ENCODE results near the gene GGN. TPM values are rescaled to one million over a fixed set of nuclear protein-coding genes. Genes with fewer than 3 reads are reported as not detected.
"Not testable (repeated sequence)": the region's sequence is repeated elsewhere in the genome, so short reads cannot be mapped to it uniquely, and the experiment has no call there.

The GGN gene
- total RNA-seq, 3 donors from 2014 or later = 0.12 to 0.20 TPM; not detected in 1

- TF ChIP-seq CTCF (IDR thresholded peaks at IDR 0.05) = no peak
- H3K36me3 ChIP-seq (ENCODE audit: low read depth) = no peaks in the 10 kb centered on the region
- ATAC-seq (no peak), DNase-seq (no peak)
- H3K9me3 ChIP-seq = no peaks in the 10 kb centered on the region
- intact Hi-C loops (cut with DNase I, micrococcal nuclease) = no loop called here
- H3K4me3 ChIP-seq = no peak overlapping the region
- peaks cover 8% of the 10 kb centered on the region for H3K4me1 ChIP-seq (ENCODE audit: low read depth)
These were observed 29.3 kb upstream of the GGN start for GRCh38 chr19:38417146-38417543.

GRCh38 chr19:38413416-38413815 lies 25.6 kb upstream of the GGN start:
- no peak for ATAC-seq

GRCh38 chr19:38412961-38413360 lies 25.1 kb upstream of the GGN start:
- TF ChIP-seq CTCF (IDR thresholded peaks at IDR 0.05) = no peak
- Histone ChIP-seq H3K4me1 (ENCODE audit: low read depth) (peaks cover 3% of the 10 kb centered on the region), H3K9me3 (no peaks in the 10 kb centered on the region), H3K36me3 (ENCODE audit: low read depth) (no peaks in the 10 kb centered on the region), H3K4me3 (no peak overlapping the region)
- ATAC-seq (no peak), DNase-seq (no peak)
- intact Hi-C loops (cut with DNase I, micrococcal nuclease) = no loop called here

More at GRCh38 chr19:38413416-38413815, 25.6 kb upstream of the GGN start:
- intact Hi-C loops (cut with DNase I, micrococcal nuclease) = no loop called here
- Histone ChIP-seq H3K9me3 (no peaks in the 10 kb centered on the region), H3K4me3 (no peak overlapping the region), H3K36me3 (ENCODE audit: low read depth) (no peaks in the 10 kb centered on the region), H3K4me1 (ENCODE audit: low read depth) (peaks cover 8% of the 10 kb centered on the region)
- no peak for TF ChIP-seq CTCF (IDR thresholded peaks at IDR 0.05)
- no peak for DNase-seq

GRCh38 chr19:38412491-38412890 lies 24.7 kb upstream of the GGN start:
- H3K4me1 ChIP-seq (ENCODE audit: low read depth) = no peaks in the 10 kb centered on the region
- H3K9me3 ChIP-seq = no peaks in the 10 kb centered on the region
- no peak for DNase-seq
- no peak for TF ChIP-seq CTCF (IDR thresholded peaks at IDR 0.05)
- no peaks in the 10 kb centered on the region for H3K36me3 ChIP-seq (ENCODE audit: low read depth)
- intact Hi-C loops (cut with DNase I, micrococcal nuclease) = no loop called here
- no peak for ATAC-seq
- no peak overlapping the region for H3K4me3 ChIP-seq

GRCh38 chr19:38411898-38412297 lies 24.1 kb upstream of the GGN start:
- ATAC-seq; intact Hi-C loops (cut with DNase I, micrococcal nuclease): not testable (repeated sequence)

GRCh38 chr19:38411041-38411712 lies 23.3 kb upstream of the GGN start:
- Histone ChIP-seq H3K9me3 (no peaks in the 10 kb centered on the region), H3K36me3 (ENCODE audit: low read depth) (no peaks in the 10 kb centered on the region), H3K4me1 (ENCODE audit: low read depth) (no peaks in the 10 kb centered on the region), H3K4me3 (no peak overlapping the region)
- intact Hi-C loops (cut with DNase I, micrococcal nuclease) = no loop called here
- ATAC-seq (no peak), DNase-seq (no peak)
- no peak for TF ChIP-seq CTCF (IDR thresholded peaks at IDR 0.05)

More at GRCh38 chr19:38411898-38412297, 24.1 kb upstream of the GGN start:
- not testable (repeated sequence) for H3K9me3 ChIP-seq; DNase-seq; H3K4me3 ChIP-seq; H3K36me3 ChIP-seq (ENCODE audit: low read depth); H3K4me1 ChIP-seq (ENCODE audit: low read depth)

GRCh38 chr19:38410407-38410806 lies 22.6 kb upstream of the GGN start:
- DNase-seq; H3K9me3 ChIP-seq; H3K36me3 ChIP-seq (ENCODE audit: low read depth); H3K4me3 ChIP-seq; ATAC-seq; H3K4me1 ChIP-seq (ENCODE audit: low read depth); intact Hi-C loops (cut with DNase I, micrococcal nuclease): not testable (repeated sequence)
